Keratinocyte (primary cell): ENCODE measurements around the gene EXD3. TPM values are rescaled to one million over a fixed set of nuclear protein-coding genes. Genes with fewer than 3 reads are reported as not detected.

ENCODE experiments used
- DNase-seq: peaks from one replicate; pipeline ENCODE4 v3.0.0-alpha.2; 2011; ENCODE audit warnings: low read depth, missing footprints, low spot score
- FAIRE-seq: peaks from 2 replicates; lab custom pipeline; 2011; peaks lifted over from hg19 to GRCh38; lab: Jason Lieb, UNC
- H2AFZ ChIP-seq: 2 replicates; pipeline ENCODE4 v1.6.0; 2012; ENCODE audit warnings: low read length, control low read depth, inconsistent platforms; ENCODE audit not compliant: control insufficient read depth
- H3K27ac ChIP-seq: 2 replicates; pipeline ENCODE4 v1.5.1; 2011; ENCODE audit warnings: low read length; ENCODE audit not compliant: control insufficient read depth, insufficient read depth
- H3K27me3 ChIP-seq: 3 replicates; pipeline ENCODE4 v1.6.0; 2011; ENCODE audit warnings: low read length; ENCODE audit not compliant: control insufficient read depth, insufficient read depth; ENCODE audit errors: extremely low read depth
- H3K36me3 ChIP-seq, 2 experiments: 2 replicates in 1 of 2; 3 replicates in 1 of 2; pipeline ENCODE4 v1.5.1; 2011; ENCODE audit warnings: low read length in 2 of 2, mild to moderate bottlenecking in 1 of 2; ENCODE audit not compliant: control insufficient read depth in 2 of 2, insufficient read depth in 2 of 2; ENCODE audit errors: extremely low read depth in 1 of 2
- H3K4me1 ChIP-seq: 3 replicates; pipeline ENCODE4 v1.5.1; 2011; ENCODE audit warnings: low read length; ENCODE audit not compliant: control insufficient read depth, insufficient read depth; ENCODE audit errors: extremely low read depth
- H3K4me2 ChIP-seq: 3 replicates; pipeline ENCODE4 v1.6.0; 2011; ENCODE audit warnings: low read depth, low read length; ENCODE audit not compliant: control insufficient read depth, insufficient read depth; ENCODE audit errors: extremely low read depth
- H3K4me3 ChIP-seq, 3 experiments: fragments of 200-600 bp in 1 of 3; sonication (generic) in 1 of 3; 2 replicates in 2 of 3; 3 replicates in 1 of 3; pipeline ENCODE4 v1.5.1; 2011 to 2016; ENCODE audit warnings: low read length in 3 of 3, mild to moderate bottlenecking in 3 of 3, control low read depth in 2 of 3, inconsistent platforms in 1 of 3, low read depth in 1 of 3, mixed read lengths in 1 of 3, mixed run types in 1 of 3, moderate library complexity in 1 of 3; ENCODE audit not compliant: control insufficient read depth in 2 of 3, insufficient read depth in 2 of 3; ENCODE audit errors: extremely low read depth in 1 of 3
- H3K79me2 ChIP-seq: 2 replicates; pipeline ENCODE4 v1.6.0; 2012; ENCODE audit warnings: low read length; ENCODE audit not compliant: control insufficient read depth, insufficient read depth
- H3K9ac ChIP-seq: 3 replicates; pipeline ENCODE4 v1.6.0; 2011; ENCODE audit warnings: low read length; ENCODE audit not compliant: control insufficient read depth, insufficient read depth; ENCODE audit errors: extremely low read depth
- H3K9me1 ChIP-seq: 3 replicates; pipeline ENCODE4 v1.6.0; 2011; ENCODE audit warnings: low read length; ENCODE audit not compliant: control insufficient read depth, insufficient read depth; ENCODE audit errors: extremely low read depth
- H3K9me3 ChIP-seq: 2 replicates; pipeline ENCODE4 v1.5.1; 2012; ENCODE audit warnings: low read depth, low read length; ENCODE audit not compliant: control insufficient read depth
- H4K20me1 ChIP-seq: 3 replicates; pipeline ENCODE4 v1.6.0; 2011; ENCODE audit warnings: low read length; ENCODE audit not compliant: control insufficient read depth, insufficient read depth; ENCODE audit errors: extremely low read depth
- EZH2 ChIP-seq: IDR thresholded peaks from one replicate; pipeline ENCODE4 v1.6.1; 2012; ENCODE audit warnings: inconsistent platforms, mild to moderate bottlenecking, low read length, moderate library complexity
- dilution Hi-C: fragments of 300-500 bp; cut with MboI; formaldehyde crosslinking; loops from one replicate; pipeline ENCODE4 v1.7.0; 2020; ENCODE audit warnings: low sequenced_read_pairs; ENCODE audit not compliant: extremely low pct_ligation_motif_present
- polyA plus RNA-seq, 5 experiments: library from polyadenylated mRNA; depleted of rRNA in 3 of 5; stranded (reverse) in 3 of 5; stranded (forward) in 1 of 5; unstranded in 1 of 5; fragments of >200 nt; gene quantifications; 1 replicate in 1 of 5; 2 replicates in 3 of 5; 3 replicates in 1 of 5; pipeline versions ENCODE4 v1.2.1 to v1.2.3, GENCODE V29; 2011 to 2012; ENCODE audit warnings: missing spikeins in 2 of 5, low read depth in 1 of 5, low replicate concordance in 1 of 5
- TF ChIP-seq, protein P1 (sequence below), 3 experiments: IDR thresholded peaks in 1 of 3; conservative IDR thresholded peaks in 1 of 3; optimal IDR thresholded peaks in 1 of 3; 2 replicates in 2 of 3; 3 replicates in 1 of 3; pipeline versions ENCODE3 to v1.5.1; 2011; ENCODE audit warnings: low read length in 3 of 3, mild to moderate bottlenecking in 3 of 3, moderate library complexity in 2 of 3, control low read depth in 1 of 3, inconsistent platforms in 1 of 3; ENCODE audit not compliant: insufficient read depth in 2 of 3; ENCODE audit errors: extremely low read depth in 1 of 3

Gene EXD3
- polyA plus RNA-seq, 1 donor (not counting 4 experiments of a cell fraction or from before 2014, with no cell fraction given) = 1.5 TPM

DNA sequence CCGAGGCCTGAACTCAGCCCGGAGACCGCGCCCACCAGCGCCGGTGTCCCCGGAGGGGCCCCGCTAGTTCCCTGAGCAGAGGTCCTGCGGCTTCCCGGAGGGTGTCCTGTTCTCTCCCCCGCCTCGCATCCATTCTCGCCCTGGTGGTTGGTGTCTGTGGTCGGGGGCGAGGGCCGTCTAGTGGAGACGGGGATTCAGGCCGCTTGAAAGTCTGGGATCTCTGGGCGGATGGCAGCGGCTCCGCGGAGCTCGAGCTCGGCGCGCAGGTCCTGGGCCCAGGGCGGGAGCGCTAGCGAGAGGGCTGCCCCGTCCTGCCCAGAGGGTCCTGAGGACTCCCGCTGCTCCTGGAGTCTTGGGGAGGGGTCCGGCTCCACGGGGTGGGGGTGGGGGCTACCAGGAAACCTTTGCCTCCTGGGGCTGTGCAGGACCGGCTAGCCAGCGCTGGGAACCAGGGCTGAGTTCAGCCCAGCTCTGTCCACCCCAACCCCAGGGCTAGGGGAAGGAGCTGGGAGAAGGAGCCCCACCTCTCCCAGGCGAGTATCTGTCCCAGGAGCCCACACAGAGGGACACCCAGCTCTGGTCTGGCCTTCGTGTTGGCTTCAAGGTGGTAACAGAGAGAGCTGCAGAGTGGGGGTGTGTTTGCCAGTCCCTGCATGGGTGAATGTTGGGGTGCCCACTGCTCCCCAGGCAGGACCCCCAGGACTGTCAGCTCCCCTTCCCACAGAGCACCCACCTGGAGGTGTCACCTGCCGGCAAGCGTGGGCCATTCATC, 141.4 kb downstream of the EXD3 start:
- H3K79me2 ChIP-seq = peaks cover 25% of the 10 kb centered on the region
- no peak for TF ChIP-seq EZH2
- TF ChIP-seq, protein P1, sequence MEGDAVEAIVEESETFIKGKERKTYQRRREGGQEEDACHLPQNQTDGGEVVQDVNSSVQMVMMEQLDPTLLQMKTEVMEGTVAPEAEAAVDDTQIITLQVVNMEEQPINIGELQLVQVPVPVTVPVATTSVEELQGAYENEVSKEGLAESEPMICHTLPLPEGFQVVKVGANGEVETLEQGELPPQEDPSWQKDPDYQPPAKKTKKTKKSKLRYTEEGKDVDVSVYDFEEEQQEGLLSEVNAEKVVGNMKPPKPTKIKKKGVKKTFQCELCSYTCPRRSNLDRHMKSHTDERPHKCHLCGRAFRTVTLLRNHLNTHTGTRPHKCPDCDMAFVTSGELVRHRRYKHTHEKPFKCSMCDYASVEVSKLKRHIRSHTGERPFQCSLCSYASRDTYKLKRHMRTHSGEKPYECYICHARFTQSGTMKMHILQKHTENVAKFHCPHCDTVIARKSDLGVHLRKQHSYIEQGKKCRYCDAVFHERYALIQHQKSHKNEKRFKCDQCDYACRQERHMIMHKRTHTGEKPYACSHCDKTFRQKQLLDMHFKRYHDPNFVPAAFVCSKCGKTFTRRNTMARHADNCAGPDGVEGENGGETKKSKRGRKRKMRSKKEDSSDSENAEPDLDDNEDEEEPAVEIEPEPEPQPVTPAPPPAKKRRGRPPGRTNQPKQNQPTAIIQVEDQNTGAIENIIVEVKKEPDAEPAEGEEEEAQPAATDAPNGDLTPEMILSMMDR (optimal IDR thresholded peaks at IDR 0.05 in 1 of 3, IDR thresholded peaks at IDR 0.05 in 1 of 3, conservative IDR thresholded peaks at IDR 0.05 in 1 of 3; ENCODE audit: extremely low read depth in 1 of 3, insufficient read depth in 2 of 3, low read length in 3 of 3) = no peak
- H3K4me1 ChIP-seq = peaks cover 8% of the 10 kb centered on the region
- H3K27me3 ChIP-seq = peaks cover 3% of the 10 kb centered on the region
- peaks cover 8 to 14% of the 10 kb centered on the region in 2 experiments for H3K36me3 ChIP-seq
- no peak overlapping the region for H3K4me3 ChIP-seq
- H3K27ac ChIP-seq = no peak overlapping the region
- FAIRE-seq (no peak), DNase-seq (no peak)
- H3K9me1 ChIP-seq = no peaks in the 10 kb centered on the region
- no peak overlapping the region for H2AFZ ChIP-seq
- no peak overlapping the region for H3K4me2 ChIP-seq
- dilution Hi-C loops = no loop called here
- H3K9ac ChIP-seq = no peak overlapping the region
- H3K9me3 ChIP-seq = no peaks in the 10 kb centered on the region
- peaks cover 3% of the 10 kb centered on the region for H4K20me1 ChIP-seq

DNA sequence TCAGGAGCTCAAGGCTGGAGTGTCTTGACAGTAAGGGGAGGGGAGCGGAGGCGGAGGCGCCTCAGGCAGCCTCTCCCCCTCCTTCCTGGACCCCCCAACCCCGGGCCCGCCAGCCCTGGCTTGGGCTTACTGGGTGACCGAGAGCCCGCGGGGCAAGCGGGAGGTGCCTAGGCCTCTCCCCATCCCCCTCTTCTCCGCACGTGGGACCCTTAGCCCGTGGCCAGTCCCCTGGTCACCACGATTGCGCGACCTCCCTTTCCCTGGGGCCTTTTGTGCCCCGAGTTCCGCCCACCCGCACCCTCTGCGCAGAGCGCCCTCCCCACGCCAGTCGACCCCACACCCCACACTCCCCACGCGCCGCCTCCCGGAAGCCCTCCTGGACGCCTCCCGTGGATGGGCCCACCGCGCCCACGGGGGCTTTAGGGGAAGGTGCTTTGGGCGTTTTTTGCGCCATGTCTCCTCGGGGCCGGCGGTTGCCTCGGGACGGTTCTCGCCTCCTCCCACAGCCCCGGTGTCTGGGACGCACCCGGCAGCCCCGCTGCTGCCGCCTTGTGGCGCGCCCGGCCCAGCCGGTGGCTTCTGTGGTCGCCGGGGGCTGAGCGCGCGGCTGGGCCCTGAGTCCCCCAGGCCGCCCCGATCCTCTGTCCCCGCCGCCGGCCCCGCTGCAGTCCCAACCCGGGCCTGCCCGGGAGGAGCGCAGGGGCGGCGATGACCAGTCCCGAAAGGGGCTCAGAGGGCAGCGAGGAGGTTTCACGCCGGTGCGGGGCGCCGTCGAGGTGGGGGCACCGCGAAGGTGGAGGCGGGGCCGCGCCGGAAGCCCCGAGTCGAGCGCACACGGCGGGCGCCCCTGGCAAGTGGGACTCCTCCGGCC, 142.3 kb downstream of the EXD3 start:
- peaks cover 25% of the 10 kb centered on the region for H3K79me2 ChIP-seq
- peaks cover 8 to 14% of the 10 kb centered on the region in 2 experiments for H3K36me3 ChIP-seq
- no peaks in the 10 kb centered on the region for H3K9me3 ChIP-seq
- no peak overlapping the region for H3K27ac ChIP-seq
- FAIRE-seq = no peak
- H3K4me3 ChIP-seq = no peak overlapping the region
- DNase-seq = no peak
- no peak overlapping the region for H3K9ac ChIP-seq
- H3K4me2 ChIP-seq = no peak overlapping the region
- peaks cover 8% of the 10 kb centered on the region for H3K4me1 ChIP-seq
- peaks cover 3% of the 10 kb centered on the region for H4K20me1 ChIP-seq
- H2AFZ ChIP-seq = no peak overlapping the region
- TF ChIP-seq, protein P1 (optimal IDR thresholded peaks at IDR 0.05 in 1 of 3, IDR thresholded peaks at IDR 0.05 in 1 of 3, conservative IDR thresholded peaks at IDR 0.05 in 1 of 3; ENCODE audit: extremely low read depth in 1 of 3, insufficient read depth in 2 of 3, low read length in 3 of 3) = peak in 1 of 3 experiments; percentile 52
- no peak for TF ChIP-seq EZH2
- no peaks in the 10 kb centered on the region for H3K9me1 ChIP-seq
- dilution Hi-C loops = no loop called here
- peaks cover 3% of the 10 kb centered on the region for H3K27me3 ChIP-seq
